IMR-90 (cell line): ENCODE data around the gene QKI. TPM values are rescaled to one million over a fixed set of nuclear protein-coding genes. Genes with fewer than 3 reads are reported as not detected.

Experiments
- ATAC-seq: fragments of 200-7000 bp; cut with Tn5 transposase; 2 replicates; pipeline ENCODE4 v1.9.1; 2020; ENCODE audit warnings: low read depth, mild to moderate bottlenecking, moderate library complexity
- BruUV-seq: library from RNA; stranded (reverse); fragments of 400-500 nt; replicated peaks from 2 replicates; lab custom pipeline; 2021; lab: Mats Ljungman, UMichigan
- CTCF ChIA-PET: fragments of 300-600 bp; formaldehyde crosslinking; extraction: SDS; loops from one replicate; lab custom pipeline; 2021; ENCODE audit warnings: antibody characterized with exemption; lab: Yijun Ruan, JAX
- POLR2A ChIA-PET: fragments of 300-600 bp; sonication (Branson Sonifier 250); formaldehyde crosslinking; loops from one replicate; lab custom pipeline; 2022; ENCODE audit warnings: antibody characterized with exemption; ENCODE audit not compliant: unreplicated experiment; lab: Charles Lee
- DNase-seq: peaks from one replicate; pipeline ENCODE4 v3.0.0; 2013
- H2AFZ ChIP-seq: replicated peaks from 2 replicates; pipeline ENCODE3; 2013; ENCODE audit warnings: low read length, mild to moderate bottlenecking; ENCODE audit not compliant: poor library complexity
- H2AK5ac ChIP-seq: 2 replicates; pipeline ENCODE4 v1.6.1; 2013; ENCODE audit warnings: low read depth, low read length, inconsistent platforms
- H2AK9ac ChIP-seq: replicated peaks from 2 replicates; pipeline ENCODE3; 2013; ENCODE audit warnings: mild to moderate bottlenecking, low read depth, low read length, moderate library complexity; ENCODE audit not compliant: poor library complexity
- H2BK120ac ChIP-seq: 2 replicates; pipeline ENCODE4 v1.6.1; 2013; ENCODE audit warnings: low read depth, low read length, inconsistent platforms
- H2BK15ac ChIP-seq: 3 replicates; pipeline ENCODE4 v1.6.1; 2013; ENCODE audit warnings: low read depth, low read length, inconsistent platforms
- H2BK20ac ChIP-seq: 2 replicates; pipeline ENCODE4 v1.6.1; 2013; ENCODE audit warnings: low read depth, mild to moderate bottlenecking, inconsistent platforms, low read length, moderate library complexity
- H2BK5ac ChIP-seq: 2 replicates; pipeline ENCODE4 v1.6.1; 2013; ENCODE audit warnings: mild to moderate bottlenecking, low read depth, low read length, inconsistent platforms; ENCODE audit not compliant: poor library complexity, severe bottlenecking
- H3K14ac ChIP-seq: replicated peaks from 2 replicates; pipeline ENCODE4 v1.6.1; 2013; ENCODE audit warnings: low read depth, low read length, inconsistent platforms
- H3K18ac ChIP-seq: 2 replicates; pipeline ENCODE4 v1.6.1; 2013; ENCODE audit warnings: low read depth, low read length, control low read depth
- H3K23ac ChIP-seq: 2 replicates; pipeline ENCODE4 v1.6.1; 2013; ENCODE audit warnings: low read depth, low read length, inconsistent platforms
- H3K27ac ChIP-seq: 2 replicates; pipeline ENCODE4 v1.5.1; 2013; ENCODE audit warnings: mild to moderate bottlenecking, control low read depth, low read length; ENCODE audit not compliant: insufficient read depth
- H3K27me3 ChIP-seq: 2 replicates; pipeline ENCODE4 v1.6.1; 2013; ENCODE audit warnings: low read length; ENCODE audit not compliant: control insufficient read depth, insufficient read depth
- H3K36me3 ChIP-seq: 2 replicates; pipeline ENCODE4 v1.6.1; 2013; ENCODE audit warnings: low read length, mixed read lengths; ENCODE audit not compliant: control insufficient read depth, insufficient read depth
- H3K4ac ChIP-seq: 2 replicates; pipeline ENCODE4 v1.6.1; 2013; ENCODE audit warnings: low read depth, low read length, inconsistent platforms
- H3K4me1 ChIP-seq: 2 replicates; pipeline ENCODE4 v1.6.1; 2013; ENCODE audit warnings: low read length, mixed read lengths; ENCODE audit not compliant: control insufficient read depth, insufficient read depth
- H3K4me2 ChIP-seq: 2 replicates; pipeline ENCODE4 v1.6.1; 2013; ENCODE audit warnings: low read depth, mild to moderate bottlenecking, control low read depth, low read length, moderate library complexity
- H3K4me3 ChIP-seq: 2 replicates; pipeline ENCODE4 v1.5.1; 2013; ENCODE audit warnings: low read depth, mild to moderate bottlenecking, control low read depth, low read length, moderate library complexity; ENCODE audit not compliant: insufficient read depth
- H3K56ac ChIP-seq: 2 replicates; pipeline ENCODE4 v1.6.1; 2013; ENCODE audit warnings: low read length, inconsistent platforms; ENCODE audit not compliant: insufficient read depth; ENCODE audit errors: extremely low read depth
- H3K79me1 ChIP-seq, 2 experiments: 2 replicates each; pipeline ENCODE4 v1.6.1; 2013; ENCODE audit warnings: low read length in 2 of 2, inconsistent platforms in 1 of 2, low read depth in 1 of 2
- H3K9ac ChIP-seq: 2 replicates; pipeline ENCODE4 v1.6.1; 2013; ENCODE audit warnings: low read depth, low read length, control low read depth
- H3K9me1 ChIP-seq: 2 replicates; pipeline ENCODE4 v1.6.1; 2013; ENCODE audit warnings: low read length, inconsistent platforms; ENCODE audit not compliant: insufficient read depth
- H3K9me3 ChIP-seq: 2 replicates; pipeline ENCODE4 v1.6.1; 2013; ENCODE audit warnings: low read length; ENCODE audit not compliant: control insufficient read depth, insufficient read depth
- H4K20me1 ChIP-seq: 2 replicates; pipeline ENCODE4 v1.6.1; 2013; ENCODE audit warnings: low read length, inconsistent platforms; ENCODE audit not compliant: insufficient read depth
- H4K5ac ChIP-seq: 2 replicates; pipeline ENCODE4 v1.6.1; 2013; ENCODE audit warnings: mild to moderate bottlenecking, low read depth, low read length, control low read depth
- H4K8ac ChIP-seq, 2 experiments: 2 replicates each; pipeline ENCODE4 v1.6.1; 2013; ENCODE audit warnings: low read depth in 2 of 2, low read length in 2 of 2, control low read depth in 1 of 2, inconsistent platforms in 1 of 2
- H4K91ac ChIP-seq: 2 replicates; pipeline ENCODE4 v1.6.1; 2013; ENCODE audit warnings: low read depth, low read length, inconsistent platforms; ENCODE audit not compliant: insufficient read depth
- BHLHE40 ChIP-seq: fragments of 150-350 bp; IDR thresholded peaks from 2 replicates; pipeline ENCODE4 v1.6.1; 2016; ENCODE audit warnings: mild to moderate bottlenecking, low read depth, low read length
- CEBPB ChIP-seq: IDR thresholded peaks from 2 replicates; pipeline ENCODE4 v1.6.1; 2012; ENCODE audit warnings: low read depth, low read length, improper control_type of control experiment
- CHD1 ChIP-seq: IDR thresholded peaks from 2 replicates; pipeline ENCODE4 v1.6.1; 2012; ENCODE audit warnings: low read depth, low read length, improper control_type of control experiment
- CTCF ChIP-seq: conservative IDR thresholded peaks from 2 replicates; pipeline ENCODE4 v1.5.1; 2012; ENCODE audit warnings: mild to moderate bottlenecking, low read depth, low read length, improper control_type of control experiment
- ELK1 ChIP-seq: fragments of 150-350 bp; IDR thresholded peaks from 2 replicates; pipeline ENCODE4 v1.6.1; 2016; ENCODE audit warnings: low read depth, mild to moderate bottlenecking, low read length, moderate library complexity, borderline replicate concordance
- FOS ChIP-seq: fragments of 150-350 bp; IDR thresholded peaks from 2 replicates; pipeline ENCODE4 v1.6.1; 2016; ENCODE audit warnings: low read depth, low read length
- MAFK ChIP-seq: IDR thresholded peaks from 2 replicates; pipeline ENCODE4 v1.6.1; 2012; ENCODE audit warnings: low read depth, low read length, improper control_type of control experiment
- MAZ ChIP-seq: IDR thresholded peaks from 2 replicates; pipeline ENCODE4 v1.6.1; 2012; ENCODE audit warnings: low read depth, mild to moderate bottlenecking, low read length, improper control_type of control experiment, moderate library complexity, borderline replicate concordance
- MXI1 ChIP-seq: IDR thresholded peaks from 2 replicates; pipeline ENCODE4 v1.6.1; 2012; ENCODE audit warnings: low read depth, mild to moderate bottlenecking, low read length, moderate library complexity, borderline replicate concordance
- NFE2L2 ChIP-seq: fragments of 150-350 bp; IDR thresholded peaks from 2 replicates; pipeline ENCODE4 v1.6.1; 2016; ENCODE audit warnings: low read depth, mild to moderate bottlenecking, low read length
- POLR2A ChIP-seq: IDR thresholded peaks from 2 replicates; pipeline ENCODE4 v1.6.1; 2012; ENCODE audit warnings: mild to moderate bottlenecking, low read depth, low read length
- RAD21 ChIP-seq: IDR thresholded peaks from 2 replicates; pipeline ENCODE4 v1.6.1; 2012; ENCODE audit warnings: low read length, improper control_type of control experiment
- RCOR1 ChIP-seq: IDR thresholded peaks from 2 replicates; pipeline ENCODE4 v1.6.1; 2012; ENCODE audit warnings: mild to moderate bottlenecking, low read length, improper control_type of control experiment; ENCODE audit not compliant: insufficient replicate concordance
- RFX5 ChIP-seq: IDR thresholded peaks from 2 replicates; pipeline ENCODE4 v1.8.0; 2012; ENCODE audit warnings: low read depth, mild to moderate bottlenecking, low read length, moderate library complexity
- SMC3 ChIP-seq: fragments of 150-350 bp; IDR thresholded peaks from 2 replicates; pipeline ENCODE4 v1.6.1; 2016; ENCODE audit warnings: low read depth, mild to moderate bottlenecking, antibody characterized with exemption, low read length, moderate library complexity
- USF2 ChIP-seq: fragments of 150-350 bp; IDR thresholded peaks from 2 replicates; pipeline ENCODE4 v1.6.1; 2017; ENCODE audit warnings: mild to moderate bottlenecking, antibody characterized with exemption, low read length, low read depth
- WGBS, 2 experiments: methylation state at CpG; one replicate each; pipeline versions ENCODE4 v1.1.5 to v1.1.7; 2013; ENCODE audit warnings: missing lambda C conversion rate in 2 of 2; ENCODE audit not compliant: insufficient read length in 1 of 2; ENCODE audit errors: extremely low coverage in 2 of 2; 5-methylcytosine and 5-hydroxymethylcytosine counted together
- dilution Hi-C: fragments of 300-500 bp; cut with HindIII; formaldehyde crosslinking; loops from one replicate; pipeline ENCODE4 v1.14.3; 2018; ENCODE audit warnings: low sequenced_read_pairs; ENCODE audit not compliant: unreplicated experiment
- in situ Hi-C: fragments of 300-500 bp; cut with MboI; formaldehyde crosslinking; loops from 3 replicates; pipeline ENCODE4 v1.14.3; 2019; ENCODE audit warnings: low sequenced_read_pairs, inconsistent platforms, mixed read lengths
- intact Hi-C: fragments of 100-400 bp; cut with micrococcal nuclease; formaldehyde crosslinking; loops from 2 replicates; pipeline ENCODE4 v1.10.0; 2022
- polyA plus RNA-seq, 3 experiments: library from polyadenylated mRNA; depleted of rRNA; stranded (reverse); fragments of >200 nt; gene quantifications; 2 replicates each; pipeline ENCODE4 v1.2.3, GENCODE V29; 2012; ENCODE audit warnings: low replicate concordance in 1 of 3
- total RNA-seq: library from RNA; depleted of rRNA; stranded (reverse); fragments of >200 nt; gene quantifications from 2 replicates; pipeline ENCODE4 v1.2.3, GENCODE V29; 2012

Gene QKI
- total and polyA plus RNA-seq, 2 of the 4 experiments (the other 2 are of a cell fraction) = 112 to 232 TPM

GRCh38 chr6:163491737-163492300, 77.3 kb downstream of the QKI start:
- H2BK20ac ChIP-seq = no peak overlapping the region
- no peak overlapping the region for H2AFZ ChIP-seq
- no peaks in the 10 kb centered on the region for H3K36me3 ChIP-seq
- peaks cover 22 to 46% of the 10 kb centered on the region in 2 experiments for H3K79me1 ChIP-seq
- no peak for ATAC-seq
- no peak overlapping the region for H4K5ac ChIP-seq
- H3K9ac ChIP-seq = no peak overlapping the region
- H4K91ac ChIP-seq = no peak overlapping the region
- H3K9me1 ChIP-seq = 0 out of 2 replicates have a peak, but pooled peaks cover 2% of the 10 kb centered on the region
- H3K56ac ChIP-seq = no peak overlapping the region
- in situ Hi-C loops (no loop called here), dilution Hi-C loops (no loop called here), intact Hi-C loops (loop anchor here (5.0 kb wide), 1 partner anchor 35 kb away; no protein-coding TSS in a partner anchor)
- DNase-seq = no peak
- no peak overlapping the region for H2AK9ac ChIP-seq
- H2AK5ac ChIP-seq = no peak overlapping the region
- H3K4me2 ChIP-seq = no peak overlapping the region
- H3K4ac ChIP-seq = no peak overlapping the region
- H2BK5ac ChIP-seq = no peak overlapping the region
- no peak overlapping the region for H4K8ac ChIP-seq
- TF ChIP-seq USF2 (no peak), POLR2A (no peak), ELK1 (no peak), MAFK (no peak), CEBPB (no peak), FOS (no peak), RFX5 (no peak), BHLHE40 (no peak), CHD1 (no peak), RCOR1 (no peak), CTCF (no peak), MXI1 (no peak), NFE2L2 (no peak), MAZ (no peak), SMC3 (no peak), RAD21 (no peak)
- no peak overlapping the region for H3K18ac ChIP-seq
- no peak overlapping the region for H3K27ac ChIP-seq
- BruUV-seq = no TSS peak
- H3K23ac ChIP-seq = no peak overlapping the region
- H3K27me3 ChIP-seq = no peaks in the 10 kb centered on the region
- H4K20me1 ChIP-seq = peaks cover 63% of the 10 kb centered on the region; the same call in 1 of the 2 replicates
- H3K4me1 ChIP-seq = peaks cover 1% of the 10 kb centered on the region; the same call in 1 of the 2 replicates
- no CpG with 5 or more reads among the region's 4 CpGs for WGBS, 2 experiments
- H2BK15ac ChIP-seq = no peak overlapping the region
- POLR2A ChIA-PET = no interaction called here
- H2BK120ac ChIP-seq = no peak overlapping the region
- no peaks in the 10 kb centered on the region for H3K9me3 ChIP-seq
- CTCF ChIA-PET = no interaction called here
- no peak overlapping the region for H3K14ac ChIP-seq
- no peak overlapping the region for H3K4me3 ChIP-seq
